HG02759 (cell line): ENCODE measurements around the gene SBK1.
"Not testable (repeated sequence)": the region's sequence is repeated elsewhere in the genome, so short reads cannot be mapped to it uniquely, and the experiment has no call there.

ENCODE experiments used
- ATAC-seq: cut with Tn5 transposase; IDR thresholded peaks from one replicate; pipeline ENCODE4 v1.9.1; 2021; ENCODE audit warnings: mild to moderate bottlenecking, moderate library complexity; ENCODE audit not compliant: unreplicated experiment

Gene SBK1

DNA sequence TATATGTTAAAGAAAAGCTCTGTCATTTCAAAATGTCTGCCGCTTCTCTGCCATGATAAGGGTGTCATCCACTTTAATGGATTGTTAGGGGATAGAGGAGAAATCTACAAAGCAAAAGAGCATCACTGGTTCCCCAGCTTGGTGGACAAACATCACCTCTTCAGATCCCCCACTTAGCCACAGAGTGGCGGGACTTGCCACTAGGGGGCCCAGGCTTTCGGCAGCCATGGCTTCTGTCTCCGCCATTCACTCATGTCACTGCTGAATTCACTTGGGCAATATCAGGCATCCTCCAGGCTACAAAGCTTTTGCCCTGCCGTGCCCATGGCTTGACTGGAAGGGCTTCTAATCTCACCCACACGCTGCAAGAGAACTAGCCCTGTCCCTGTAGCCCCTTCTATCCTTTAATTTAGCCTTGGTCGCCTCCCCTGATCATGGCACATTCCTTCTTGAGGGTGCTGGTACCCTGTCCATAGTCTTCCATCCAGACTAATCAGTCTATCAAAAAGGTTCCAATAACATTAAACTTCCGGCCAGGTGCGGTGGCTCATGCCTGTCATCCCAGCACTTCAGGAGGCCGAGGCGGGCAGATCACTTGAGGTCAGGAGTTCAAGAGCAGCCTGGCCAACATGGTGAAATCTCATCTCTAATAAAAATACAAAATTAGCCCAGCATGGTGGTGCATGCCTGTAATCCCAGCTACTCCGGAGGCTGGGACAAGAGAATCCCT is 34.7 kb downstream of the SBK1 start:
- no peak for ATAC-seq

DNA sequence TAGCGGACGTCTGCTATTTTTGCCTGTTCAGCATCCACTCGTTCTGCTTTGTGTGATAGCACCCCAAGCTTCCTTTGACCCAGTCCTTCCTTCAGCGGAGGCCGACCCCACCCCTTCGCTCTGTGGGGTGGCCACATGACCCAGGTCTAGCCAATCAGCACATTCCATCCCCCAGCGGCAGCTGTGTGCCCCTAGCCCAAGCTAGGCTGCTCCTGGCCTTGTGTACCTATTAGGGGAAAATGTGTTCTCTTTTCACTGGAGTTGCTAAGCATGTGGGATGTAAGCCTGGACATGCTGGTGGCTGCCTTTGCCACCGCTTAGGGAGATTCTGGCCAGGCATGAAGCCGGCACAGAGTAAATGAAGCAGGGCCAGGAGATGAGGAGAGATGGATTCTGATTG is 37.9 kb downstream of the SBK1 start:
- not testable (repeated sequence) for ATAC-seq

DNA sequence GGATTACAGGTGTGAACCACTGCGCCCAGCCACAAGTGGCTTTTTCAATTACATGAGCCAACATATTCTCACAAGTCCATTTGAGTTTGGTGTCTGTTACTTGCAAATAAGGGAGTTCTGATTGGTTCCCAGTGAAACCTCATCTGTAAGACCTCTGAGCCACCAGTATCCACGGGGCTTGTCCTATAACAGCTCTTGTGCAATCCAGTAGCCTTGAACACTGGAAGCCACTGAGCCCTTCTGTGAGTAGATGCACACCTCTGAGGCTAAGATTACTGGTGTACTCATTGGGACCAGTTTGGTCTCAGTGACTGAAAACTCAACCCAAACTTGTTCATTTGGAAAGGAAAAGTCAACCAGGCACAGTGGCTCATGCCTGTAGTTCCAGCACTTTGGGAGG is 38.7 kb downstream of the SBK1 start:
- not testable (repeated sequence) for ATAC-seq

DNA sequence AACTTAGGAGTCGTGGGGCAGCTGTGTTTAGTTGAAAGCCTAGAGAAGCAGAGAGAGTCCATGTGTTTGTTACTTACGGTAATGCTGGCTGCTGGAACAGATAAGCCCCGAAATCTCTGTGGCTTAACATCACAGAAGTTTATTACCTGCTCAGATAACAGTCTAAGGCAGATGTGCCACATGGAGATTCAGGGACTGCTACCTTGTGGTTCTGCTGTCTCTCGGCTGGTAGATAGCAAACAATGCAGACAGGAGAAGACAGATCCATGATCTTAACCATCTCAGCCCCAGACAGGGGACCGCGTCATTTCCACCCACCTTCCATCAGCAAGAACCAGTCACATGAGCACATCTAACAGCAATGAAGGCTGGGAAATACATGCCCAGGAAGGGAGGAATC is 40.3 kb downstream of the SBK1 start:
- not testable (repeated sequence) for ATAC-seq

DNA sequence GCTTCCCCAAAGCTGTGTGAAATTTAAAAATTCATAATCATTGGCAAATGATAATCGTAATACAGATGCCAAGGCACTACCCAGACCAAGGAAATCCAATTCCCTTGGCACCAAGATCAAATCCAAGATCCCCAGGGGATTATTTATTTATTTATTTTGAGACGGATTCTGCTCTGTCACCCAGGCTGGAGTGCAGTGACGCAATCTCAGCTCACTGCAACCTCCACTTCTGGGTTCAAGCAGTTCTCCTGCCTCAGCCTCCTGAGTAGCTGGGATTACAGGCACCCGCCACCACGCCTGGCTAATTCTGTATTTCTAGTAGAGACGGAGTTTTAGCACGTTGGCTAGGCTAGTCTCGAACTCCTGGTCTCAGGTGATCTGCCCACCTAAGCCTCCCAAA is 43.4 kb downstream of the SBK1 start:
- not testable (repeated sequence) for ATAC-seq

DNA sequence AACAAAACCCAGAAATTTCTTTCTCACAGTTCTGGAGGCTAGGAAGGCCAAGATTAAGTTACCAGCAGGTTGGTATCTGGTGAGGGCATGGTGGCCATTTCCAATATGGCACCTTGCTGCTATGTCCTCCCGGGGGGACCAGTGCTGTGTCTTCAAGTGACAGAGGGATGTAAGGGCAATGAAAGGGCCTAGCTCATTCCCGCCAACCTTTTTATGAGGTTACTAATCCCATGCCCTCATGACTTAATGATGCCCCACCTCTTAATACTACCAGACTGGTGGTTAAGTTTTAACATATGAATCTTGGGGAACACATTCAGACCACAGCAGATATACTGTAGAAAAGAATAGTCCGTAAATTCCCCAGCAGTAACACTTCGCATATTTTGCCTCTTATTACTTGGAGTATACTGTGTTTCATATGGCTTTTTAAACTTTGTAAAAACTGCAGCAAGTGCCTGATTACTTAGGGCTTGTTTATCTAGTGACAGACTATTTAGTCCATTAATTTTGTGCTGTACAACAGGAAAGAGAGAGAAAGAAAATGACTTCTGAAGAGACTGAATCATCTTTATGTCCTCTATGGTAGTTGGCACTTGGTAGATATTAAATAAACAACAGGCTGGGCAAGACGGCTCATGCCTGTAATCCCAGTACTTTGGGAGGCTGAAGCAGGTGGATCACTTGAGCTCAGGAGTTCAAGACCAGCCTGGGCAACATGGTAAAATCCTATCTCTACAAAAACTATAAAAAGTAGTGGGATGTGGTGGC is 44.8 kb downstream of the SBK1 start:
- not testable (repeated sequence) for ATAC-seq

DNA sequence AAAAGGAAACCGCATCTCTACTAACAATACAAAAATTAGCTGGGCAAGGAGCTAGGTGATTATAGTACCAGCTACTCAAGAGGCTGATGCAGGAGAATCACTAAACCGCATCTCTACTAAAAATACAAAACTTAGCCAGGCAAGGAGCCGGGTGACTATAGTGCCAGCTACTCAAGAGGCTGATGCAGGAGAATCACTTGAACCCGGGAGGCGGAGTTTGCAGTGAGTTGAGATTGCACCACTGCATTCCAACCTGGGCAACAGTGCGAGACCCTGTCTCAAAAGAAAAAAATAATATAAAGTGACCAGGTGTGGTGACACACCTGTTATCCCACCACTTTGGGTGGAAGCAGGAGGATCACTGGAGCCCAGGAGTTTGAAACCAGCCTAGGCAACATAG is 45.9 kb downstream of the SBK1 start:
- not testable (repeated sequence) for ATAC-seq

DNA sequence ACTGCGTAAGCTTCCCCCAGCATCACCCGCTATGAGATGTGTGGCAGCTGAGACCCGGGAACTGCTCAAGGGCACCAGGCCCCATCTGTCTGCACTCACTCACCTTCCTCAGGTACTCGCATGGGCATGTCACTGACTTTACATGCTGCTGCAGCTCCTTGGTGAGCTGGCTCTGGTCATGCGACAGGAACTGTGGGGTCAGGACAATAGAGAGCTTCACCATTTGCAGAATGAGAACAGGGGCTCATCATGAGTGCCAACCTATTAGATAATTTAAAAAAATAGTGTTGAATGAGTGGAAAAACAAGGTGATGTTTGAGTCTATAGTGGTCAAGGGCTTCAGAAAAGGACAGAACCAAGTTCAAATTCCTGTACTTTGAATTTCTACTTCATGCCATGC is 70.3 kb downstream of the SBK1 start:
- ATAC-seq: not testable (repeated sequence)

DNA sequence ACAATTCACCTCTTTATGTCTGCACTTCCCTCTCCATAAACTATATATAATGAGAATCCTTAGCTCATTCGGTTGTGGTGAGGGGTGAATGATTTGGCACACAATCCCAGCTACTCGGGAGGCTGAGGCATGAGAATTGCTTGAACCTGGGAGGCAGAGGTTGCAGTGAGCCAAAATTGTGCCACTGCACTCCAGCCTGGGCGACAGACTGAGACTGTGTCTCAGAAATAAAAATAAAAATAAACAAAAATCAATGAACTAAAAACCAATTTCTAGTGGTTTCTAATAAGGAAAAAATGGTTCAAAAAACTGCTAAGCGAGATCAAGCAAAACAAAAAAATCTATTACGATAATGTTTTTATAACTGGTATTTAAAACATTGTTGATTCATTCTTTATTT is 71.1 kb downstream of the SBK1 start, which contains the start of gene NPIPB6:
Gene NPIPB6 (minus strand): TSS at position 101 of the 400 bp plus-strand sequence. CDS start 686 bp downstream, outside the sequence.
- not testable (repeated sequence) for ATAC-seq

DNA sequence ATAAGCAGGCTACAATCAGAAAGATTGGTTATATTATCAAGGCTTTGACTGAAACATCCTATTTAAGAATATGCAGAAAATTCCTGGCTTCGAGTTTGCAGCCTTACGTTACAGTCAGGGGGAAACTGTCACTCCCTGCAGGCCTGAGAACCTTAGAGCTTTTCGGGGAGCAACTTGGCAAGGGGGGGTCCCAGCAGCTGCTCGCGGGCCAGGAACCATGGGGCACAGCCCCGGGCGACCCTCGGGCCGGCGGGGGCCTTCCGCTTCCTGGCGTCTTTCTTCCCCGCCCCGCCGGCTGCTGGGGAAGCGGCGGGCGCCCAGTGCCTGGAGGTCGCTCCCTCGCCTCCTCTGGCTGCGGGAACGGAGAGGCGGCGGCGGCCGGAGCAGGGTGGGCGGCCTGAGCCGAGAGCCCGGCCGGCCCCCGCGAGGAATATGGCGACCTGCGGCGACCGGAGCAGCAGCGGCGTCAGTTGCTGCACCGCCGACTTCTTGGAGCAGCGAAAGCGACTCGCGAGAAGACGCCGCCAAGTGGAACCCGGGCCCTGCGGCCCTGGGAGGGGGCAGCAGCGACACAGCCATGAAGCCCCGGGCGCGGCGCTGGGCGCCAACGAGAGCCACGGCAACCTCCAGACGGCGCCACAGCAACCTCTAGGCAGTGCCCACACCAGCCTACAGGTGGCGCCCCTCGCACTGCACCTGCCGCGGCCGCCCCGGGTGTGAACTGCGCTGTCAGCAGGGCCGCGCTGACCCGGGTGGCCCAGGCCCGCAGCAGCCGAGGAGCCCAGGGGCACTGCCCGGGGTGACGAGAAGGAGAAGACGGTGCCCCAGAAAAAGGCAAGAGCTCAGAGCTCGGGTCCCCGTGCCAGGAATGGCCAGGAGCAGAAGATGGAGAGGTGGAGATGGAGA is 72.2 kb downstream of the SBK1 start:
- ATAC-seq: peak; percentile 97

DNA sequence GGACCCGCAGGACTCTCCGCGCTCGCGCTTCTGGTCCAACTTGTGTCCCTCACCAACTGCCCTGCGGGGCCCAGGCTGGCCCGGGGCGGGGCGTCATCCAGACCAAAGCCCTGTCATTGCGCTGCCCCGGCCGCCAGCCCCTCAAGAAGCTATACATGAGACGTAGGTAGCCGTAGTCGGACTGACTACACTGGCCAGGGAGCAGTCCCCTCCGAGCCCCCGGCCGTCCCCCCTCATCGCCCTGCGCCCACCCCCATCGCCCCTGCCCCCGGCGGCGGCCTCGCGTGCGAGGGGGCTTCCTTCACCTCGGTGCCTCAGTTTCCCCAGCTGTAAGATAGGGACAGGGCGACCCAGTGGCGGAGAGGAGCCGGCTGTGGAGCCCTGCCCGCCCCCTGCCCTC is 75.6 kb downstream of the SBK1 start:
- not testable (repeated sequence) for ATAC-seq
